H9 (cell line): ENCODE measurements around the gene INPP5A. TPM values are rescaled to one million over a fixed set of nuclear protein-coding genes. Genes with fewer than 3 reads are reported as not detected.
A peak's percentile ranks its signal among the peaks of the same experiment; 100 is the strongest.

Experiments used
- DNase-seq: peaks from one replicate; pipeline ENCODE4 v3.0.0-alpha.2; 2017
- H2AFZ ChIP-seq: one replicate; pipeline ENCODE4 v1.6.1; 2013; ENCODE audit warnings: mild to moderate bottlenecking, low read length, control low read depth, moderate library complexity
- H2AK5ac ChIP-seq: 2 replicates; pipeline ENCODE4 v1.6.1; 2013; ENCODE audit warnings: low read length, control low read depth, mixed read lengths; ENCODE audit not compliant: insufficient read length
- H2BK120ac ChIP-seq: one replicate; pipeline ENCODE4 v1.6.1; 2013; ENCODE audit warnings: low read depth, mild to moderate bottlenecking, low read length, control low read depth, inconsistent platforms; ENCODE audit not compliant: poor library complexity, severe bottlenecking
- H2BK12ac ChIP-seq: 2 replicates; pipeline ENCODE4 v1.6.1; 2013; ENCODE audit warnings: low read length, control low read depth, mixed read lengths, low read depth; ENCODE audit not compliant: insufficient read length
- H2BK15ac ChIP-seq: 2 replicates; pipeline ENCODE4 v1.6.1; 2013; ENCODE audit warnings: low read depth, low read length, control low read depth
- H2BK20ac ChIP-seq: one replicate; pipeline ENCODE4 v1.6.1; 2013; ENCODE audit warnings: low read depth, mild to moderate bottlenecking, low read length, control low read depth, inconsistent platforms; ENCODE audit not compliant: poor library complexity, severe bottlenecking
- H2BK5ac ChIP-seq: 2 replicates; pipeline ENCODE4 v1.6.1; 2013; ENCODE audit warnings: low read length, control low read depth, mixed read lengths; ENCODE audit not compliant: insufficient read length
- H3K14ac ChIP-seq: 2 replicates; pipeline ENCODE4 v1.6.1; 2013; ENCODE audit warnings: low read length, control low read depth; ENCODE audit not compliant: insufficient read depth
- H3K18ac ChIP-seq: 2 replicates; pipeline ENCODE4 v1.6.1; 2013; ENCODE audit warnings: low read depth, mild to moderate bottlenecking, mixed read lengths, low read length, control low read depth; ENCODE audit not compliant: insufficient read length
- H3K23ac ChIP-seq: 2 replicates; pipeline ENCODE4 v1.6.1; 2013; ENCODE audit warnings: low read length, control low read depth, mixed read lengths, low read depth; ENCODE audit not compliant: insufficient read length
- H3K23me2 ChIP-seq: 2 replicates; pipeline ENCODE4 v1.6.1; 2013; ENCODE audit warnings: low read depth, mild to moderate bottlenecking, mixed read lengths, low read length, control low read depth; ENCODE audit not compliant: insufficient read length, poor library complexity, severe bottlenecking
- H3K27ac ChIP-seq: 2 replicates; pipeline ENCODE4 v1.5.1; 2013; ENCODE audit warnings: low read length, control low read depth, mixed read lengths, low read depth; ENCODE audit not compliant: insufficient read length
- H3K27me3 ChIP-seq: 2 replicates; pipeline ENCODE4 v1.6.1; 2013; ENCODE audit warnings: low read length, control low read depth, inconsistent platforms; ENCODE audit not compliant: insufficient read depth
- H3K4ac ChIP-seq: 2 replicates; pipeline ENCODE4 v1.6.1; 2013; ENCODE audit warnings: low read depth, mild to moderate bottlenecking, control low read depth, inconsistent platforms, low read length, moderate library complexity
- H3K4me1 ChIP-seq: 2 replicates; pipeline ENCODE4 v1.6.1; 2013; ENCODE audit warnings: low read length, control low read depth, inconsistent platforms; ENCODE audit not compliant: insufficient read depth
- H3K4me2 ChIP-seq: 2 replicates; pipeline ENCODE4 v1.6.1; 2013; ENCODE audit warnings: low read length, control low read depth, mixed read lengths; ENCODE audit not compliant: insufficient read length, insufficient read depth
- H3K56ac ChIP-seq: 2 replicates; pipeline ENCODE4 v1.6.1; 2013; ENCODE audit warnings: low read depth, mild to moderate bottlenecking, mixed read lengths, low read length, control low read depth; ENCODE audit not compliant: insufficient read length
- H3K79me1 ChIP-seq: 2 replicates; pipeline ENCODE4 v1.6.1; 2013; ENCODE audit warnings: low read depth, mild to moderate bottlenecking, moderate library complexity, low read length, control low read depth, inconsistent platforms; ENCODE audit not compliant: insufficient read depth, poor library complexity, severe bottlenecking
- H3K79me2 ChIP-seq: 2 replicates; pipeline ENCODE4 v1.6.1; 2013; ENCODE audit warnings: low read length, control low read depth, inconsistent platforms; ENCODE audit not compliant: insufficient read depth
- H3K9ac ChIP-seq: 2 replicates; pipeline ENCODE4 v1.6.1; 2013; ENCODE audit warnings: low read length, control low read depth, mixed read lengths; ENCODE audit not compliant: insufficient read length; ENCODE audit errors: extremely low read depth
- H3K9me3 ChIP-seq: one replicate; pipeline ENCODE4 v1.6.1; 2013; ENCODE audit warnings: low read depth, low read length, inconsistent platforms; ENCODE audit not compliant: control insufficient read depth
- H3T11ph ChIP-seq: one replicate; pipeline ENCODE4 v1.6.1; 2013; ENCODE audit warnings: mild to moderate bottlenecking, low read length, control low read depth, inconsistent platforms
- H4K20me1 ChIP-seq: one replicate; pipeline ENCODE4 v1.6.1; 2013; ENCODE audit not compliant: control insufficient read depth, insufficient read length, insufficient read depth
- H4K5ac ChIP-seq: 2 replicates; pipeline ENCODE4 v1.6.1; 2013; ENCODE audit warnings: low read depth, mild to moderate bottlenecking, mixed read lengths, low read length, control low read depth; ENCODE audit not compliant: insufficient read length
- H4K8ac ChIP-seq: replicated peaks from 2 replicates; pipeline ENCODE4 v1.6.1; 2013; ENCODE audit warnings: low read length, control low read depth, mixed read lengths, low read depth; ENCODE audit not compliant: insufficient read length
- H4K91ac ChIP-seq: 2 replicates; pipeline ENCODE4 v1.6.1; 2013; ENCODE audit warnings: low read depth, mild to moderate bottlenecking, moderate library complexity, mixed read lengths, low read length, control low read depth; ENCODE audit not compliant: insufficient read length
- H3K27ac Mint-ChIP-seq, 3 experiments: 2 replicates in 2 of 3; 3 replicates in 1 of 3; pipeline ENCODE4 v1.8.0; 2020 to 2021; ENCODE audit warnings: mixed read lengths in 3 of 3, mild to moderate bottlenecking in 1 of 3, moderate library complexity in 1 of 3
- H3K27me3 Mint-ChIP-seq: 2 replicates; pipeline ENCODE4 v1.8.0; 2021; ENCODE audit warnings: low read depth, mild to moderate bottlenecking, moderate library complexity, mixed read lengths
- H3K36me3 Mint-ChIP-seq, 3 experiments: 2 replicates in 2 of 3; 3 replicates in 1 of 3; pipeline ENCODE4 v1.8.0; 2020 to 2021; ENCODE audit warnings: low read depth in 3 of 3, mixed read lengths in 3 of 3; ENCODE audit not compliant: insufficient read depth in 1 of 3
- H3K4me1 Mint-ChIP-seq, 2 experiments: 2 replicates each; pipeline ENCODE4 v1.8.0; 2020; ENCODE audit warnings: mixed read lengths in 2 of 2
- H3K4me3 Mint-ChIP-seq, 2 experiments: 2 replicates in 1 of 2; 3 replicates in 1 of 2; pipeline ENCODE4 v1.8.0; 2020 to 2021; ENCODE audit warnings: mild to moderate bottlenecking in 2 of 2, mixed read lengths in 2 of 2, moderate library complexity in 1 of 2
- H3K9me3 Mint-ChIP-seq, 2 experiments: 2 replicates in 1 of 2; 3 replicates in 1 of 2; pipeline ENCODE4 v1.8.0; 2020; ENCODE audit warnings: mild to moderate bottlenecking in 2 of 2, mixed read lengths in 2 of 2, moderate library complexity in 1 of 2
- CTCF ChIP-seq: fragments of 200-600 bp; sonication (generic); conservative IDR thresholded peaks from 3 replicates; pipeline ENCODE4 v1.8.0; 2021; ENCODE audit warnings: antibody characterized with exemption, mild to moderate bottlenecking
- WGBS: extraction: QIAGEN DNeasy Blood & Tissue Kit; methylation state at CpG from one replicate; pipeline ENCODE4 v1.1.7; 2013; ENCODE audit warnings: missing lambda C conversion rate, low lambda C conversion rate, mixed read lengths; ENCODE audit not compliant: insufficient read length; ENCODE audit errors: extremely low coverage; 5-methylcytosine and 5-hydroxymethylcytosine counted together
- total RNA-seq: library from RNA; stranded (reverse); gene quantifications from 2 replicates; pipeline ENCODE4 v1.2.1, GENCODE V29; 2021

INPP5A gene
- total RNA-seq, 1 experiment from 2014 or later: 17.7 TPM

GRCh38 chr10:132774902-132775863 lies 237.6 kb downstream of the INPP5A start:
- peak; percentile 86 for DNase-seq
- Histone ChIP-seq H3K4me1 (no peaks in the 10 kb centered on the region), H3K4me2 (no peak overlapping the region)

More at GRCh38 chr10:132774902-132775863, 237.6 kb downstream of the INPP5A start:
- H3T11ph ChIP-seq: no peak overlapping the region
- H3K79me2 ChIP-seq: no peaks in the 10 kb centered on the region
- peaks cover 4 to 8% (median 6%) of the 10 kb centered on the region in 3 experiments; a peak in 5 of 7 replicates for H3K36me3 Mint-ChIP-seq
- H4K20me1 ChIP-seq: no peaks in the 10 kb centered on the region
- H3K27me3 ChIP-seq: no peaks in the 10 kb centered on the region
- no peak overlapping the region for H3K4ac ChIP-seq
- no peak overlapping the region for H2AFZ ChIP-seq
- no peaks in the 10 kb centered on the region for H3K79me1 ChIP-seq
- TF ChIP-seq CTCF: no peak
- no peak overlapping the region for H3K27ac ChIP-seq
- 0 out of 2 replicates have a peak overlapping the region, but pooled peaks have one; percentile 62 for H3K14ac ChIP-seq
- H3K23me2 ChIP-seq: no peaks in the 10 kb centered on the region
- H2BK20ac ChIP-seq: no peak overlapping the region
- no peak overlapping the region for H4K5ac ChIP-seq
- H3K18ac ChIP-seq: no peak overlapping the region
- no peak overlapping the region for H4K91ac ChIP-seq
- H3K9me3 Mint-ChIP-seq: peaks cover 8 to 9% of the 10 kb centered on the region in 2 experiments; a peak in 4 of 5 replicates
- no peak overlapping the region for H2BK5ac ChIP-seq
- H2AK5ac ChIP-seq: no peak overlapping the region
- peaks cover 0 to 8% of the 10 kb centered on the region in 2 experiments; a peak in 2 of 4 replicates for H3K4me1 Mint-ChIP-seq
- no peak overlapping the region for H3K9ac ChIP-seq
- H3K56ac ChIP-seq: no peak overlapping the region
- no peak overlapping the region for H4K8ac ChIP-seq
- no peak overlapping the region for H2BK120ac ChIP-seq
- no peak overlapping the region for H2BK12ac ChIP-seq
- H3K23ac ChIP-seq: no peak overlapping the region
- peaks cover 2% of the 10 kb centered on the region; the same call in 1 of the 2 replicates for H3K27me3 Mint-ChIP-seq
- H2BK15ac ChIP-seq: no peak overlapping the region
- H3K9me3 ChIP-seq: no peaks in the 10 kb centered on the region
- no peak overlapping the region for H3K4me3 Mint-ChIP-seq
- no CpG with 5 or more reads among the region's 22 CpGs for WGBS
- H3K27ac Mint-ChIP-seq: no peak overlapping the region
